Astrocyte of the spinal cord (primary cell): ENCODE measurements around the gene STC2.

ENCODE experiments used
- DNase-seq: peaks from one replicate; pipeline ENCODE4 v3.0.0; 2011; ENCODE audit warnings: low read depth, low spot score
- H3K4me3 ChIP-seq: 2 replicates; pipeline ENCODE4 v1.5.1; 2011; ENCODE audit warnings: low read depth, mild to moderate bottlenecking, low read length, moderate library complexity
- CTCF ChIP-seq: IDR thresholded peaks from 2 replicates; pipeline ENCODE4 v1.5.1; 2012; ENCODE audit warnings: low read depth, mild to moderate bottlenecking, low read length, inconsistent platforms
- in situ Hi-C: cut with HindIII; loops from 2 replicates; pipeline ENCODE4 v1.10.0; 2017; ENCODE audit warnings: low sequenced_read_pairs

Gene STC2

GRCh38 chr5:173323106-173323798 lies 5.0 kb downstream of the STC2 start:
- in situ Hi-C loops = no loop called here
- no peak for TF ChIP-seq CTCF
- no peak overlapping the region for H3K4me3 ChIP-seq
- DNase-seq = no peak

DNA sequence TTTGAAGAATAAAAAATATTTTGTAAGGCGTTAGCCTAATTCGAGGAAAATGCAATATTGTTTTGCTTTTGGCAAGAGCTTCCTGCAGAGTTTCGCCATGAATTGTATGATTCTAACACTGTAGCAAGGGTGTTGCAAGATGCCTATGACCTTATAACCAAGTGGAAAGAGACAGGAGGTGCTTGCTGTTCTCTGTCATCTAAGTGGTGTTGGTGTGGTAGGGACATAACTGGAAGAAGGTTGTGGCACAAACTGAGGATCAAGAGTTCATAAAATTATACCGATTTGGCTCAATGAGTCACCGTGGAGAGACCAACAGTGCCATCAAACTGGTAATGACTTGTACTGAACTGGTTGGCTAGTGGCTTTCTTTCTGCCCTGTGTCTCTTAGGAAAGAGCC lies 6.3 kb downstream of the STC2 start:
- no peak for TF ChIP-seq CTCF
- DNase-seq = no peak
- in situ Hi-C loops = no loop called here
- H3K4me3 ChIP-seq = no peak overlapping the region

DNA sequence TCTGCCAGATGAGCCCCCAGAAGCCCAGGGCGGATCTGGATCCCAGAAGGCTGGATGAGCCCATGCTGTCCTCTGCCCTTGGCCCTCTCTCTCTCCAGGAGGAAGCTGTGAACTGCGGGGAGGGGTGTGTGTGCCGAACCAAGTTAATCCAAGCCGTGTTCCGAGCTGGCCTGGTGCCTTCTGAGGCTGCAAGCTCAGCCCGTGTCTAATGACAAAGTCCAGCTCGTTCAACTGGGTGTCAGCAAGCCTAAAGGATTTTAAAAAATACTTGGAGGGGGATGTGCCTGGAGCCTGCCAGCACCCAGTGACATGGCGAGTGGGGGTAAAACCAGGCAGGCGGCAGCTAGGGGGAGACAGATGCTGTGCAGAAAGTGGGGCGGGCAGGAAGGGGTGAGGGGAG lies 8.0 kb downstream of the STC2 start:
- in situ Hi-C loops = no loop called here
- DNase-seq = no peak
- TF ChIP-seq CTCF = peak; percentile 23
- no peak overlapping the region for H3K4me3 ChIP-seq

- TF ChIP-seq CTCF = no peak
- no peak for DNase-seq
- H3K4me3 ChIP-seq = no peak overlapping the region
- in situ Hi-C loops = no loop called here
These were observed 8.6 kb downstream of the STC2 start for GRCh38 chr5:173319646-173320045.

DNA sequence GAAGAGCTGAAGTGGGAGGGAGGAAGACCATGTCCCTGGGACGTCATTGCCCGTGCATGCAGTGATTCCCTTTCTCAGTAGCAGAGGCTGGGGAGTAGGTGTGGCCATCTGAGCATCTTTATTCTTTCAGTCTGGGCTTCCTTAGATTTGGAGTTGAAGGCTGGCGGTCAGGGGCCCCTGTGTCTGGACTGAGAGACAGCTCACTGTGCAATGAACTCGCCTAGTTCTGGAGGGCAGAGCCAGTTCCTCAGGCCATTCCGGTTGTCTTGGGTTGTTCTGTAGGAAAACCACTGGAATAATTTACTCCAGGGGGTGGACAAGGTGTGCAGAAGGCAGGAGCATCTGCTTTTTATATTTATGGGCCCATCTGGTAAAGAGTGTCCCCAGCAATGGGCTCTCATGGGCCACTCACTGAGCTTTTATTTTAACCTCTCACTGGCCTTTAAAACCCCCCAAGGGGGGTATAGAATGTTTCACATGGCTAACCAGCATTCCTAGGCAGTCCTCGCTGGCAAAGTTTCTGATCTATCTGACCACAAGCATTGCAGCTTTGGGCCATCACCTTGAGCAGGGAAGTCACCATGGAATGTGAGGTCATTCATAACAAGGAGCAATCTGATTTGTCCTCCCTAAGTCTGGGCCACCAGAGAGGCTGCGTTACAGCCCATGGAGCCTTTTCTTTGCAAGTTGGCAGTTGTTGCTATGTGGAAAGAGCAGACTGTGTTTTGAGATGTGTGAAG lies 9.2 kb downstream of the STC2 start:
- DNase-seq = peak; percentile 31
- no peak overlapping the region for H3K4me3 ChIP-seq
- no peak for TF ChIP-seq CTCF
- in situ Hi-C loops = no loop called here

DNA sequence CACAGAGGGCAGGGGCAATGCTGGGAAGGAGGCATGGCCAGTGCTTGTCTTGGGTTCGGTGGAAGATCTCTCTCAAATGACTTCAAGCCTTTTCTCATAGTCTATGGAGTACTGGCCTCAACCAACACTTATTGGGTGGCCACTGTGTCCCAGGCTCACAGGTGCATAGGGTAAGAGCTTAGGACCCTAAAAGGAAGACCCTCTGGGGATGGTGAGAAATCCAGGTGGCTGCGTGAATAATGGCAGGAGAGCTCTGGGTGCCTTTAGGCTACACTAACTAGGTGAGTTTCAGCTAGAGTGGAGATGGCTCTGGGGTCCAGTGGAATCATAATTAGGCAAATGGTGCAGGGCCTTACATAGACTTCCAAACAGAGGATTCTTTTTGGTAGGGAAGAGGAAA lies 9.9 kb downstream of the STC2 start:
- in situ Hi-C loops = no loop called here
- no peak overlapping the region for H3K4me3 ChIP-seq
- no peak for DNase-seq
- no peak for TF ChIP-seq CTCF
